ENCODE results near the gene SLC35F3.

DNA sequence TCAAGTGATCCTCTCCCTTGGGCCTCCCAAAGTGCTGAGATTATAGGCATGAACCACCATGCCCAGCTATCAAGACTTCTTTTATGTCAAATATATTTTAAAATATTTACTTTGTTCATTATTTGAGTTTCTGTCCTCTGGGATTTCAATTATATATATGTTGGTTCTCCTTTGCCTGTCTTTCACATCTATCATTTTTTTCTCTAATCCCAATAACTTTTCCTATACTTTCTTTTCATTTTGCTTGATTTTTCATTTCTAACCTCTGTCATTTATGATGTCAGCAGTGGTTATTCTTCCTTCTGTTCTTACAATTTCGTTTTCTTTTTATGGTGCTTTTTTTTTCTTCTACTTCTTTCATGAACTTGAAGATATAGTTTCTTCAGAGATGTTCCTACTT, 47.3 kb downstream of the SLC35F3 start:
- TF ChIP-seq CREM (CRISPR knock-in tag; IDR thresholded peaks at IDR 0.05) (no peak), ZNF232 (CRISPR knock-in tag; IDR thresholded peaks at IDR 0.05) (no peak), NR3C1 (CRISPR knock-in tag; conservative IDR thresholded peaks at IDR 0.05; ENCODE audit: low read depth) (no peak), EMX1 (CRISPR knock-in tag; IDR thresholded peaks at IDR 0.05) (no peak), TCF7 (CRISPR knock-in tag; IDR thresholded peaks at IDR 0.05; ENCODE audit: low read depth) (no peak)
- TF ChIP-seq, protein P1, sequence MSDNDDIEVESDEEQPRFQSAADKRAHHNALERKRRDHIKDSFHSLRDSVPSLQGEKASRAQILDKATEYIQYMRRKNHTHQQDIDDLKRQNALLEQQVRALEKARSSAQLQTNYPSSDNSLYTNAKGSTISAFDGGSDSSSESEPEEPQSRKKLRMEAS (CRISPR knock-in tag; IDR thresholded peaks at IDR 0.05), result no peak
- TF ChIP-seq, protein P2, sequence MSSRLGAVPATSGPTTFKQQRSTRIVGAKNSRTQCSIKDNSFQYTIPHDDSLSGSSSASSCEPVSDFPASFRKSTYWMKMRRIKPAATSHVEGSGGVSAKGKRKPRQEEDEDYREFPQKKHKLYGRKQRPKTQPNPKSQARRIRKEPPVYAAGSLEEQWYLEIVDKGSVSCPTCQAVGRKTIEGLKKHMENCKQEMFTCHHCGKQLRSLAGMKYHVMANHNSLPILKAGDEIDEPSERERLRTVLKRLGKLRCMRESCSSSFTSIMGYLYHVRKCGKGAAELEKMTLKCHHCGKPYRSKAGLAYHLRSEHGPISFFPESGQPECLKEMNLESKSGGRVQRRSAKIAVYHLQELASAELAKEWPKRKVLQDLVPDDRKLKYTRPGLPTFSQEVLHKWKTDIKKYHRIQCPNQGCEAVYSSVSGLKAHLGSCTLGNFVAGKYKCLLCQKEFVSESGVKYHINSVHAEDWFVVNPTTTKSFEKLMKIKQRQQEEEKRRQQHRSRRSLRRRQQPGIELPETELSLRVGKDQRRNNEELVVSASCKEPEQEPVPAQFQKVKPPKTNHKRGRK (CRISPR knock-in tag; IDR thresholded peaks at IDR 0.05; ENCODE audit: borderline replicate concordance), result no peak
- TF ChIP-seq, protein P3, sequence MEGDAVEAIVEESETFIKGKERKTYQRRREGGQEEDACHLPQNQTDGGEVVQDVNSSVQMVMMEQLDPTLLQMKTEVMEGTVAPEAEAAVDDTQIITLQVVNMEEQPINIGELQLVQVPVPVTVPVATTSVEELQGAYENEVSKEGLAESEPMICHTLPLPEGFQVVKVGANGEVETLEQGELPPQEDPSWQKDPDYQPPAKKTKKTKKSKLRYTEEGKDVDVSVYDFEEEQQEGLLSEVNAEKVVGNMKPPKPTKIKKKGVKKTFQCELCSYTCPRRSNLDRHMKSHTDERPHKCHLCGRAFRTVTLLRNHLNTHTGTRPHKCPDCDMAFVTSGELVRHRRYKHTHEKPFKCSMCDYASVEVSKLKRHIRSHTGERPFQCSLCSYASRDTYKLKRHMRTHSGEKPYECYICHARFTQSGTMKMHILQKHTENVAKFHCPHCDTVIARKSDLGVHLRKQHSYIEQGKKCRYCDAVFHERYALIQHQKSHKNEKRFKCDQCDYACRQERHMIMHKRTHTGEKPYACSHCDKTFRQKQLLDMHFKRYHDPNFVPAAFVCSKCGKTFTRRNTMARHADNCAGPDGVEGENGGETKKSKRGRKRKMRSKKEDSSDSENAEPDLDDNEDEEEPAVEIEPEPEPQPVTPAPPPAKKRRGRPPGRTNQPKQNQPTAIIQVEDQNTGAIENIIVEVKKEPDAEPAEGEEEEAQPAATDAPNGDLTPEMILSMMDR (IDR thresholded peaks at IDR 0.05), result no peak
- TF ChIP-seq, protein P4, sequence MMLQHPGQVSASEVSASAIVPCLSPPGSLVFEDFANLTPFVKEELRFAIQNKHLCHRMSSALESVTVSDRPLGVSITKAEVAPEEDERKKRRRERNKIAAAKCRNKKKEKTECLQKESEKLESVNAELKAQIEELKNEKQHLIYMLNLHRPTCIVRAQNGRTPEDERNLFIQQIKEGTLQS (CRISPR knock-in tag; conservative IDR thresholded peaks at IDR 0.05), result no peak
